H9 (cell line): Measurements from ENCODE around the gene CATSPERZ. TPM values are rescaled to one million over a fixed set of nuclear protein-coding genes. Genes with fewer than 3 reads are reported as not detected.

Experiments
- DNase-seq: peaks from one replicate; pipeline ENCODE4 v3.0.0-alpha.2; 2017
- H2AFZ ChIP-seq: one replicate; pipeline ENCODE4 v1.6.1; 2013; ENCODE audit warnings: mild to moderate bottlenecking, low read length, control low read depth, moderate library complexity
- H2AK5ac ChIP-seq: 2 replicates; pipeline ENCODE4 v1.6.1; 2013; ENCODE audit warnings: low read length, control low read depth, mixed read lengths; ENCODE audit not compliant: insufficient read length
- H2BK120ac ChIP-seq: one replicate; pipeline ENCODE4 v1.6.1; 2013; ENCODE audit warnings: low read depth, mild to moderate bottlenecking, low read length, control low read depth, inconsistent platforms; ENCODE audit not compliant: poor library complexity, severe bottlenecking
- H2BK12ac ChIP-seq: 2 replicates; pipeline ENCODE4 v1.6.1; 2013; ENCODE audit warnings: low read length, control low read depth, mixed read lengths, low read depth; ENCODE audit not compliant: insufficient read length
- H2BK15ac ChIP-seq: 2 replicates; pipeline ENCODE4 v1.6.1; 2013; ENCODE audit warnings: low read depth, low read length, control low read depth
- H2BK20ac ChIP-seq: one replicate; pipeline ENCODE4 v1.6.1; 2013; ENCODE audit warnings: low read depth, mild to moderate bottlenecking, low read length, control low read depth, inconsistent platforms; ENCODE audit not compliant: poor library complexity, severe bottlenecking
- H2BK5ac ChIP-seq: 2 replicates; pipeline ENCODE4 v1.6.1; 2013; ENCODE audit warnings: low read length, control low read depth, mixed read lengths; ENCODE audit not compliant: insufficient read length
- H3K14ac ChIP-seq: 2 replicates; pipeline ENCODE4 v1.6.1; 2013; ENCODE audit warnings: low read length, control low read depth; ENCODE audit not compliant: insufficient read depth
- H3K18ac ChIP-seq: 2 replicates; pipeline ENCODE4 v1.6.1; 2013; ENCODE audit warnings: low read depth, mild to moderate bottlenecking, mixed read lengths, low read length, control low read depth; ENCODE audit not compliant: insufficient read length
- H3K23ac ChIP-seq: 2 replicates; pipeline ENCODE4 v1.6.1; 2013; ENCODE audit warnings: low read length, control low read depth, mixed read lengths, low read depth; ENCODE audit not compliant: insufficient read length
- H3K23me2 ChIP-seq: 2 replicates; pipeline ENCODE4 v1.6.1; 2013; ENCODE audit warnings: low read depth, mild to moderate bottlenecking, mixed read lengths, low read length, control low read depth; ENCODE audit not compliant: insufficient read length, poor library complexity, severe bottlenecking
- H3K27ac ChIP-seq: 2 replicates; pipeline ENCODE4 v1.5.1; 2013; ENCODE audit warnings: low read length, control low read depth, mixed read lengths, low read depth; ENCODE audit not compliant: insufficient read length
- H3K27me3 ChIP-seq: 2 replicates; pipeline ENCODE4 v1.6.1; 2013; ENCODE audit warnings: low read length, control low read depth, inconsistent platforms; ENCODE audit not compliant: insufficient read depth
- H3K4ac ChIP-seq: 2 replicates; pipeline ENCODE4 v1.6.1; 2013; ENCODE audit warnings: low read depth, mild to moderate bottlenecking, control low read depth, inconsistent platforms, low read length, moderate library complexity
- H3K4me1 ChIP-seq: 2 replicates; pipeline ENCODE4 v1.6.1; 2013; ENCODE audit warnings: low read length, control low read depth, inconsistent platforms; ENCODE audit not compliant: insufficient read depth
- H3K4me2 ChIP-seq: 2 replicates; pipeline ENCODE4 v1.6.1; 2013; ENCODE audit warnings: low read length, control low read depth, mixed read lengths; ENCODE audit not compliant: insufficient read length, insufficient read depth
- H3K56ac ChIP-seq: 2 replicates; pipeline ENCODE4 v1.6.1; 2013; ENCODE audit warnings: low read depth, mild to moderate bottlenecking, mixed read lengths, low read length, control low read depth; ENCODE audit not compliant: insufficient read length
- H3K79me1 ChIP-seq: 2 replicates; pipeline ENCODE4 v1.6.1; 2013; ENCODE audit warnings: low read depth, mild to moderate bottlenecking, moderate library complexity, low read length, control low read depth, inconsistent platforms; ENCODE audit not compliant: insufficient read depth, poor library complexity, severe bottlenecking
- H3K79me2 ChIP-seq: 2 replicates; pipeline ENCODE4 v1.6.1; 2013; ENCODE audit warnings: low read length, control low read depth, inconsistent platforms; ENCODE audit not compliant: insufficient read depth
- H3K9ac ChIP-seq: 2 replicates; pipeline ENCODE4 v1.6.1; 2013; ENCODE audit warnings: low read length, control low read depth, mixed read lengths; ENCODE audit not compliant: insufficient read length; ENCODE audit errors: extremely low read depth
- H3K9me3 ChIP-seq: one replicate; pipeline ENCODE4 v1.6.1; 2013; ENCODE audit warnings: low read depth, low read length, inconsistent platforms; ENCODE audit not compliant: control insufficient read depth
- H3T11ph ChIP-seq: one replicate; pipeline ENCODE4 v1.6.1; 2013; ENCODE audit warnings: mild to moderate bottlenecking, low read length, control low read depth, inconsistent platforms
- H4K20me1 ChIP-seq: one replicate; pipeline ENCODE4 v1.6.1; 2013; ENCODE audit not compliant: control insufficient read depth, insufficient read length, insufficient read depth
- H4K5ac ChIP-seq: 2 replicates; pipeline ENCODE4 v1.6.1; 2013; ENCODE audit warnings: low read depth, mild to moderate bottlenecking, mixed read lengths, low read length, control low read depth; ENCODE audit not compliant: insufficient read length
- H4K8ac ChIP-seq: replicated peaks from 2 replicates; pipeline ENCODE4 v1.6.1; 2013; ENCODE audit warnings: low read length, control low read depth, mixed read lengths, low read depth; ENCODE audit not compliant: insufficient read length
- H4K91ac ChIP-seq: 2 replicates; pipeline ENCODE4 v1.6.1; 2013; ENCODE audit warnings: low read depth, mild to moderate bottlenecking, moderate library complexity, mixed read lengths, low read length, control low read depth; ENCODE audit not compliant: insufficient read length
- H3K27ac Mint-ChIP-seq, 3 experiments: 2 replicates in 2 of 3; 3 replicates in 1 of 3; pipeline ENCODE4 v1.8.0; 2020 to 2021; ENCODE audit warnings: mixed read lengths in 3 of 3, mild to moderate bottlenecking in 1 of 3, moderate library complexity in 1 of 3
- H3K27me3 Mint-ChIP-seq: 2 replicates; pipeline ENCODE4 v1.8.0; 2021; ENCODE audit warnings: low read depth, mild to moderate bottlenecking, moderate library complexity, mixed read lengths
- H3K36me3 Mint-ChIP-seq, 3 experiments: 2 replicates in 2 of 3; 3 replicates in 1 of 3; pipeline ENCODE4 v1.8.0; 2020 to 2021; ENCODE audit warnings: low read depth in 3 of 3, mixed read lengths in 3 of 3; ENCODE audit not compliant: insufficient read depth in 1 of 3
- H3K4me1 Mint-ChIP-seq, 2 experiments: 2 replicates each; pipeline ENCODE4 v1.8.0; 2020; ENCODE audit warnings: mixed read lengths in 2 of 2
- H3K4me3 Mint-ChIP-seq, 2 experiments: 2 replicates in 1 of 2; 3 replicates in 1 of 2; pipeline ENCODE4 v1.8.0; 2020 to 2021; ENCODE audit warnings: mild to moderate bottlenecking in 2 of 2, mixed read lengths in 2 of 2, moderate library complexity in 1 of 2
- H3K9me3 Mint-ChIP-seq, 2 experiments: 2 replicates in 1 of 2; 3 replicates in 1 of 2; pipeline ENCODE4 v1.8.0; 2020; ENCODE audit warnings: mild to moderate bottlenecking in 2 of 2, mixed read lengths in 2 of 2, moderate library complexity in 1 of 2
- CTCF ChIP-seq: fragments of 200-600 bp; sonication (generic); conservative IDR thresholded peaks from 3 replicates; pipeline ENCODE4 v1.8.0; 2021; ENCODE audit warnings: antibody characterized with exemption, mild to moderate bottlenecking
- WGBS: extraction: QIAGEN DNeasy Blood & Tissue Kit; methylation state at CpG from one replicate; pipeline ENCODE4 v1.1.7; 2013; ENCODE audit warnings: missing lambda C conversion rate, low lambda C conversion rate, mixed read lengths; ENCODE audit not compliant: insufficient read length; ENCODE audit errors: extremely low coverage; 5-methylcytosine and 5-hydroxymethylcytosine counted together
- total RNA-seq: library from RNA; stranded (reverse); gene quantifications from 2 replicates; pipeline ENCODE4 v1.2.1, GENCODE V29; 2021

Gene CATSPERZ
- total RNA-seq, 1 experiment from 2014 or later, result 0.92 TPM

- Histone ChIP-seq H3K14ac (no peak overlapping the region), H2BK20ac (no peak overlapping the region), H3K23ac (no peak overlapping the region), H3K4me2 (peak overlapping the region; percentile 29), H2BK15ac (no peak overlapping the region), H3K23me2 (peaks cover 15% of the 10 kb centered on the region), H3K27ac (no peak overlapping the region), H3K79me2 (no peaks in the 10 kb centered on the region), H2BK5ac (no peak overlapping the region), H3K79me1 (no peaks in the 10 kb centered on the region), H4K20me1 (peaks cover 2% of the 10 kb centered on the region), H3T11ph (no peak overlapping the region), H3K4me1 (no peaks in the 10 kb centered on the region), H4K8ac (no peak overlapping the region), H3K56ac (no peak overlapping the region), H2BK120ac (no peak overlapping the region), H3K9ac (no peak overlapping the region), H2BK12ac (no peak overlapping the region), H3K18ac (no peak overlapping the region), H3K9me3 (no peaks in the 10 kb centered on the region), H4K5ac (no peak overlapping the region), H2AK5ac (no peak overlapping the region), H3K4ac (no peak overlapping the region), H2AFZ (no peak overlapping the region), H3K27me3 (no peaks in the 10 kb centered on the region), H4K91ac (no peak overlapping the region)
- H3K9me3 Mint-ChIP-seq, result no peaks in the 10 kb centered on the region
- no CpG with 5 or more reads among the region's 23 CpGs for WGBS
- peak overlapping the region; percentile 97 to 99 for H3K4me3 Mint-ChIP-seq
- H3K4me1 Mint-ChIP-seq, result peaks cover 18 to 23% of the 10 kb centered on the region in 2 experiments
- TF ChIP-seq CTCF, result no peak
- peaks cover 16 to 45% (median 31%) of the 10 kb centered on the region in 3 experiments; a peak in 6 of 7 replicates for H3K36me3 Mint-ChIP-seq
- no peak for DNase-seq
- H3K27me3 Mint-ChIP-seq, result no peaks in the 10 kb centered on the region; the same call in 1 of the 2 replicates
- peak overlapping the region in 2 of 3 experiments; percentile 95 to 96; a peak in 4 of 7 replicates for H3K27ac Mint-ChIP-seq
These were observed 31.9 kb upstream of the CATSPERZ start for GRCh38 chr11:64268025-64268892.
